ENCODE measurements around the gene CTNNA3.
"Not testable (repeated sequence)": the region's sequence is repeated elsewhere in the genome, so short reads cannot be mapped to it uniquely, and the experiment has no call there.

CTNNA3 gene

DNA sequence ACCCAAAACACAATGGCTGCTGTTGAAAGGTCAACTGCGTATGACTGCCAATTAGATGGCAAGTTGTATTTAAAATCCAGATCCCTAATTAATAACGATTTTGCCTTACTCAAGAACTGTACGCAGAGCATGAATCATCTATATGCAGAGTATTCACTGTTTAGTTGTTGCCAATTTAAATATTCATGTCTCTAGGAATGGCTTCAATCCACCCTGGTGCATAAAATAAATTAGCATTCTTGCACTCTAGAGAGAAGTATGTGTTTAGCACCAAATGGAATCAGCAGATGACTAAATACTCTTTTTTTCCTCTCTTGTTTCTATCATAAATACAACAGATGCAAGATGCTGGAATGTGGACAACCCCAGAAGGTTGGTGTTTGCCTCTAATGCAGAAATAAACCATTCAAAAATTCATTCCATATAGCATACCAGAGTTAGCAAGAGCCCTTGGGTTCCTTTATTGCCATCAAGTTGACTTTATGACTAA, 449.9 kb downstream of the CTNNA3 start:
- no peak for DNase-seq (ENCODE audit: low read depth)

- DNase-seq (ENCODE audit: low read depth), result no peak
Measured at GRCh38 chr10:67242528-67242927, 453.5 kb downstream of the CTNNA3 start.

DNA sequence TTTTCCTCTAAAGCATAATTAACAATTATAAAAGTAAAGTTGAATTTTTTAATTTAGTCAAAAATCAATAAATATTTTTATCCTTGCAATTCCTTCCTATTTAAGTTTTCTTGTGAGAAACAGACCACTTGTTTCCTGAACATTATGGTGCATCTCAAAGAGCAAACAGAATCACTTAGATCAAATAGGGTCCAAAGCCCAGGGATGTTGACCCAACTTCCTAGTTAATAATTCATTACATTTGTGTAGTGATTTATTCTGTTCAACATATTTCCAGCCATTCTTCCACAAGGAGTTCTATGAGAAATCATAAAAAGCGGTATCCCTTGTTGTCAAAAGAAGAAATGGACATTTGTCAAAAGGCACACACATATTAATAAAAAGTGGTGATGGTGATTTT, 454.5 kb downstream of the CTNNA3 start:
- no peak for DNase-seq (ENCODE audit: low read depth)

DNA sequence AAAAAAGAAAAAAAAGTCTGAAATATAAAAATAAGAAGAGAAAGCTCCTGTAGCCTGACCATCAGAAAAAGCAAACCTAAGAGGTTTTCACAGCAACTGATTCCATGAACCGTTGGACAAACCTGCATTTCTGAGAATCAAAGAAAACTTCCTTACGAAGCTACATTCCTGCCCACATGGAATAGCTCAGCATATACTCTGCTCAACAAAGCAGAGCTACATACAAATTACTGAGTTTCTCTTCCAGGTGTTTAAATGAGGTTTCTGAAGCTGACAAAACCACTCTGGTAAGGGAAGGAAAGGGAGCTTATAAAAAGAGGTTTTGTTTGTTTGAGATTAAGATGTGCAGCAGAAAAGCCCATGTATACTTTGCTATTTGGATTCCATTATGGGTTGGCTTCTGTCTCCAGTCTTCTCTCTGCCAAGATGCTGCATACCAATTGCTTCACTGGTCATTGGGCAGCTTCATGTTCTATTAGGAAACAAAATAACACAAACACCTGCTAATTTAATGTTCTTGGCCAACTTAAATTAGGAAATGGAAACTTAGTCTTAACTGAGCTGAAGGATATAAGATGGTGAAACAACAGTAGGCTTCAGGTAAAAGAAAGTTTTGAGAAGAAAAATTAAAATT, 456.0 kb downstream of the CTNNA3 start:
- DNase-seq (ENCODE audit: low read depth), result no peak

GRCh38 chr10:67230680-67231500, 465.1 kb downstream of the CTNNA3 start:
- DNase-seq (ENCODE audit: low read depth), result not testable (repeated sequence)

GRCh38 chr10:67225226-67225625, 470.8 kb downstream of the CTNNA3 start:
- DNase-seq (ENCODE audit: low read depth), result no peak

DNA sequence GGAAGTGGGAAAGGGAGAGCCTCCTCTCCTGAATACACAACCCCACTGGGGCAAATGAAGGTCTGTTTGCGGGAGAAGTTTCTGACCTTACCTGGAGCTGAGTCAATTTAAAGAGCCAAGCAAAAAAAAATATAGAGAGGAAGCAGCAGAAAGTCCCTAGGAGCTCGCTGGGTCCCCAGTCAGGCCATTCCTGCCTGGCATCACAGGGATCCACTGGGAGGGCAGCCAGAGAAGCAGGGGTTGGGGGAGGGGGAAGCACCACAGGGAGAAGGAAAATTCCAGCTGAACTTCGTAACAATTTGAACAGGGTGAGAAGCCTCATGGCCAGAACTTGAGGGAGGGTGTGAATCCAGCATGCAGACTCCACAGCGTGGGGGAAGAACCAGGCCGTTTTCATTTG, 471.4 kb downstream of the CTNNA3 start:
- DNase-seq (ENCODE audit: low read depth), result no peak

DNA sequence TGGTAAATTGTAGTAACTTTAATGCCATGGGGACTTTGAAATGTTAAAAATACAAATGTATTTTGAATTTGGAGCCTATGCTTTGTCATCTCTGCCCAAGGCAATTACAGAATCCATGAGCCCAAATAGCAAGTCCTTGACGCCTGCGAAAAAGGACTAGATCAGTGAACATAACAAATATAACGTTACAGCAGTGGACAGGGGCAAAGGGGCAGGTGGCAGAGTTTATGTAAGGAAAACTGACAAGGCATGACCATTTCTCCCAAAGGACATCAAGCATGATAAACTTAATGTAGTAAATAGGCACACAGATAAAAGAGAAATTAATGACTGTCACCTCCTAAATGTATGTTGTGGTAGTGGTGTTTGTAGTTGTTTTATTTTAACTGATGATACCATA, 473.1 kb downstream of the CTNNA3 start:
- no peak for DNase-seq (ENCODE audit: low read depth)

DNA sequence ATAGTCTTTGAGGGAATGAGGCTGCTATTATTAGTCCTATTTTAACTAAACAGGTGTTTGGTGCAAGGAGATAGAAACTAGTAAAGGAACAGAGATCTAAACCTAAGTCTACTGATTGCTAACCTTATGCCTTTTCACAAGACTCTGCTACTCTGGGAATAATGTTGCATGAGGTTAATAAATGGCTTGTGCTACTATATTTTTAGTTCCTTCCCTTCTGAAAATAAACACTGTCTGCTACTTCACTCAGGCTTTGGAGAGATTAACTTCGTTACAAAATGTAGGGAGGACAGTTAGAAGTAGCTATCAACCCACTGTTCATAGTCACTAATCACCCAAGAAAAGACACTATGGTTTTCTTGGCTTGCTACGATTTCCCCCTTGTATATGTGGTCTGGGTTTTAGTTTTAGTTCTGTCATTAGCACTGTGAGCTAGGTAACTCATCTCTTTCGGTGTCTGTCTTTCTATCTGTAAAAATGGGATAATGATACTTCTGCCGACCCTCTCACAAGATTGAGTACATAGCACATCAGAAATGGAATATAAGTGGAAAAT, 474.0 kb downstream of the CTNNA3 start:
- DNase-seq (ENCODE audit: low read depth), result no peak

DNA sequence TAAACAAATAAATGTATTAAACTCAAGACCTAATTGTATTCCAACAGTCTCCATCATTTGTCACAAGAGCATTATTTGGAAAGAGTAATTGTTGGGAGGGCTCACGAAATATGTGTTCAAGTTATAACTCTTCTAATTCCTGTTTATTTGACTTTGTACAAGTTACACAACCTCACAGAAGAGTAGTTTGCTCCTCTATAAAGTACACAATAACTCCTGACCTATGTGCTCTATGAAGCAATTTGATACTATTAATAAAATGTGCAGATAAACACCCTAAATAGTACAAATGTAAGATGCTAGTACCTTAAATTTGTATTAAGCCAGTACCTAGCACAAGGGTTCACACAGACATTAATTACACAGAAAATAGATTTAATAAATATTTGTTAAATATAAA, 484.3 kb downstream of the CTNNA3 start:
- DNase-seq (ENCODE audit: low read depth), result no peak

GRCh38 chr10:67207923-67208322, 488.1 kb downstream of the CTNNA3 start:
- not testable (repeated sequence) for DNase-seq (ENCODE audit: low read depth)

DNA sequence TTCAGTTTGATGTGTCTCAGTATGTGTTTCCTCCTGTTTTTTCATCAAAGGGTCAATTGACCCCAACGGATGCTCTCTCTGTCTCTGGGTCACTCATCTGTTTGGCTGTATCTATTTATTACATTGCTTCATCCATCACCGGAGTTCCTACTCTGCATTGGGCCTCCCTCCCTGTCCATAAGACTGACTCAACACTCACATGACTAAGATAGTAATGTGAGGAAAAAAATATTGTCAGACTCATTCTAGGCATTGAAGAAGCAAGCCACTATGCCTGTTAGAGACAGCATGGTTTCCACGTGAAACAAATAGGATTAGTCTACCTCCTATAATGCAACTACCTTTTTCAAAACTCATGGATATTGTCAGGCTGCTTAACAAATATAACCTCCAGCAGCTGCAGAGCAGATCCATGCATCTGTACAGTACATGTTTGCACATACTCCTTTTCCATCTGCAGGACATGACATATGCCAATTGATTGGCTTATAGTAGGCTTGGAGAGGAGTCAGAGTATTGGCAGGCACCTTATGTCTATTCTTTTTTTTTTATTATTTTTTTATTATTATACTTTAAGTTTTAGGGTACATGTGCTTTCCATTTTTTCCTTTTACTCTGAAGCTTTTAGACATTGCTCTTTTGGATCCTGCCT, 495.0 kb downstream of the CTNNA3 start:
- DNase-seq (ENCODE audit: low read depth), result no peak

- no peak for DNase-seq (ENCODE audit: low read depth)
Measured at GRCh38 chr10:67175354-67175753, 520.6 kb downstream of the CTNNA3 start.

DNA sequence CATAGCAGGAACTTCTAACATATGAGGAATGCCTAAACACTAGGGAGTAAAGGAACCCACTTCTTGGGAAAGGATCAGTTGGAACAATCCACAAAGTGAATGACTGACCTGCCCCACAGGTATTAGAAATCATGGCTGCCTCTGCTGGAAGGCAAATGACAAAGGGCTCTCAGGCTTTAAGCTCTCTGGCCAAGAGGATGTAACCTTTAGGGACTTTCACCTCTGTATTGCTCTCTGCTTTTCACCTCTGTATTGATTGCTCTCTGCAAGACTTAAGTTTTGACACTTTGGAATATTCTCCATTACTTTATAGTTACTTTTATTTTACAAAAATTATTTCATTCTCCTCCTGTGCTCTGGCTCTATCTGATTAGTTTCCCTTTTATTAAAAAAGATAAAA, 522.2 kb downstream of the CTNNA3 start:
- no peak for DNase-seq (ENCODE audit: low read depth)

DNA sequence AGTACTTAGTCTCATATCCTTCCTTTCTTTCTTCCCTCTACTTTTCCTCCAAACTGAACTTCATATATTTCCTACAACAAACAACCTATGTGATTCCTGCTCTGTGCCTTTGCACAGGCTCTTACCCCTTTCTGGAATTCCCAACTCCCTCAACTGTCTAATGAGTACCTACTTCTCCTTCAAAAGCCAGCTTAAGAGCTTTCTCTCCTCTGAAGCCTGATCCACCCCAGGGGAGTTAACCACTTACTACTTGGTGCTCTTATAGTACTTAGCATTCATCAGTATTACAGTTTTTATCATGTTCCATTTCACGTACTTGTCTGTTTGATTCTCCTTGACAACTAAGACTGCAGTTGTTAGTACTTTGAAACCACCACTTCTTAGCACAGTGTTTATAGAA, 524.0 kb downstream of the CTNNA3 start:
- DNase-seq (ENCODE audit: low read depth), result no peak

- no peak for DNase-seq (ENCODE audit: low read depth)
Measured at GRCh38 chr10:67156239-67156638, 539.8 kb downstream of the CTNNA3 start.

DNA sequence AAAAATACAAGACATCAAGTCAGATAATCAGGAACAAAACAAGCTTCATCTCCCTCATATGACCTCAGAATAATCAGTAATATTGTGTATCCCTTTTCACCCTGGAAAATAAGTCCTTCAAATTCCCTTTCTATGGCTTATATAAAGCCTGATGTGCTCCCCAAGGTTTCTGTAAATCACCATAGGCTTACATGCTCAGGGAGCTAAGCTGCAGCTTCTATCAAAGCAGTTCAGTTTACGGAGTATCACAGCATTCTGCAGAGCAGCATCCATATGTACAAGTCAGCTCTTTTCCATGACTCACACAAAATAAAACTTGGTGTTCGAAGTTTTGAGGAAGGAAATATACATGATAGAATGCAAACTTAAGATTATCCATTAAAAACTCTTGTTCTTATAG, 544.5 kb downstream of the CTNNA3 start:
- DNase-seq (ENCODE audit: low read depth), result no peak

DNA sequence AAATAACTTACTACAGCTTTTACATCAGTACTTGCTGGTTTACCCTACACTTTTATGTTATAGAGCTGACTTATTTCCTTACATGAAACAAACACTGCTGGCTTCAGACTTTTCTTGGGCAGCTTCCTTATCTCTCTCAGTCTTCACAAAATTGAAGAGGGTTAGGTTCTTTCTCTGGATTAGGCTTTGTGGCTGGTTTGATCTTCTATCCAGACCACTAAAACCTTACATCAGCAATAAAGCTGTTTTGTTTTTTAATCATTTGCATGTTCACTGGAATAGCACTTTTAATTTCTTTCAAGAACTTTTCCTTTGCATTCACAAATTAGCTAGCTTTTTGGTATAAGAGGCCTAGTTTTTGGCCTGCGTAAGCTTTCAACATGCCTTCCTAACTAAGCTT, 551.5 kb downstream of the CTNNA3 start:
- DNase-seq (ENCODE audit: low read depth), result no peak

DNA sequence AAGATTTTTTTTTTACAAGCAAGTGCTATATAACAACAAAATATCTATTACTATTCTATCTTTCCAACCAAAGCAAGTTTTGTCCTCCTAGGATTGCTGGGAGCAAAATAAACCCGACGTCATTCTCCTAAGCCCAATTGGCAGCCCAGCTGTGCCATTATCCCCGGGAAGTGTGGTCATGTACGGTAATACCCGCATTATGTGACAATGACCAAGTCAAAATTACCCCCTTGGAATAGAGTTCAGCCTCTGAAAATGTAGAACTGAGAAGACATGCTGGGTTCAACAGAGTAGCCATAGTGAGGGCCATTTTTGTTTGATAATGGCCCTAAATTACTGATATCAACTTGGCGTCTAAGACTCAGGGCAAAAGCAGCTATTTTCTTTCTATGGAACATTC, 554.7 kb downstream of the CTNNA3 start:
- DNase-seq (ENCODE audit: low read depth), result no peak

DNA sequence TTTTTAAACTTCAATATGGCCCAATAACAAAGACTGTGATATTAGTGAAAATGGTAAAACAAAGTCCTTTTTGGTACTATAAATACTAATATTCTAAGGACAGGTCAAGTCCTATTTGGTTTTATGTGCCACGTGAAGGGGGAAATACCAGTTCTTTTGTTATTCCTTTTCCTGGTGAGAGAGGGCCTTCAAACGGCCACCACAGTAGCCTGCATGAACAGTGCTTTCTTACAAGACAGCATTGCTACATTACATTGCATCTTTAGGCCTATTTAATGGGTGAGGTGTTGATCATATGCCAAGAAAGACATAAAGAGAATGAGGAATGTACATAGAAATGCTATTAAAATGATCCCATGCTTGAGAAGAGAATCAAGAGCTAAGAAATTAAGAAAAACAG, 555.4 kb downstream of the CTNNA3 start:
- DNase-seq (ENCODE audit: low read depth), result no peak

DNA sequence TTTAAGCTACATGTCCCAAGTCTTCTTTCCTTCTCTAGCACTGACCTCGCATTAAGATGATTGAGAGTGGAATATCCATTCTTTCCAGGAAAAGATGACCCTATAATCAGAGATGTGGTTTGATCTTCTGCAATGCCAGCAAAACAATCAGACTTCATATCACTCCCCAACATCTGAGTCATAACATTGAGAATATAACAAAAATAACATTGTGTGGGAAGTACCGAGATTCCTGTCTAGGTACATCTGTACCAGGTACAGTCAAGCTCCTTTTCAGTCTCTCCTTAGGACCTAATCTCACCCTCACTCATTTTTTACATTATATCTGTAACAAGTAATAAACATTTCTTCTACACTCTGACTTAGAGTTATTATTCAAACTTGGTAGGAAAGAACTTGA, 568.6 kb downstream of the CTNNA3 start:
- DNase-seq (ENCODE audit: low read depth), result no peak

DNA sequence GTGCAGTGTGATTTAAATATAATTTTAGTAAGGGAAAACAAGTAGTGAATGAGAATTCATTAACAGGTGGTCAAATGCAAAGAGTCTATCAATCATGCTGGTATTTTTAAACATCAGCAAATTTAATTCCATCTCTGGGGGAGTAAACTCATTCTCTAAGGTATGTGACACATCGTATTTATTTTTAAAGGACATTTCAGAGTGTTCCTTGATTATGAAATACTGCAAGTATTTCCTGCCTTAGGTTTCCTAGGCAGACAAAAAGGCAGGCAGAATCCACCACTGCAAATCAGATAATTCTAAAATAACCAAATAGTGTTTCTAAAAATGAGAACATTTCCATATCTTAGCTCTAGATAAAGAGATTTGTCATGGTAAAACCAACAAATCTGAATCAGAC, 576.3 kb downstream of the CTNNA3 start:
- DNase-seq (ENCODE audit: low read depth), result no peak

DNA sequence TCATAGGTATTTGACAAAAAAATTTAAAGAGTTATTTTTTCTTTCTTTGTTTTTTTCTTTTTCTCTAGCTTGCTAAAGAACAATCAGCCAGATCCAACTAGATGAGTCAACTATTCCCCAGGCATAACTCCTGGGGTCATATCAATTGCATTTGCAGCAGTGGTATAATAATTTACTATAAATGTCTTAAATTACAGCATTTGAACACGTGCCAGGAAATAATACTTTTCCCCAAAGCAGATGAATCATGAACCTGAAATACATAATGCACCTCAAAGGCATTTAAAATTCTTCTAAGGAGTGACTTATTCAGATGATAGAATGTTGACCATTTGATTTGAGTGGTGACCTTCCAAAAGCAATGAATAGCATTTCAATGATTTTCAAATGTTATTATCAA, 580.0 kb downstream of the CTNNA3 start:
- DNase-seq (ENCODE audit: low read depth), result no peak
